Stimulated activated CD8-positive, alpha-beta memory T cell treated with anti-CD3 and anti-CD28 coated beads, Interleukin-4, amount 100 ng/mL, for 24 hours (primary cell): ENCODE measurements around the gene UQCR11.

ENCODE experiments used
- DNase-seq: peaks from one replicate; pipeline ENCODE4 v3.0.0-alpha.2; 2020; ENCODE audit warnings: low read depth

The UQCR11 gene

GRCh38 chr19:1590641-1591397, 14.4 kb downstream of the UQCR11 start:
- DNase-seq = no peak

DNA sequence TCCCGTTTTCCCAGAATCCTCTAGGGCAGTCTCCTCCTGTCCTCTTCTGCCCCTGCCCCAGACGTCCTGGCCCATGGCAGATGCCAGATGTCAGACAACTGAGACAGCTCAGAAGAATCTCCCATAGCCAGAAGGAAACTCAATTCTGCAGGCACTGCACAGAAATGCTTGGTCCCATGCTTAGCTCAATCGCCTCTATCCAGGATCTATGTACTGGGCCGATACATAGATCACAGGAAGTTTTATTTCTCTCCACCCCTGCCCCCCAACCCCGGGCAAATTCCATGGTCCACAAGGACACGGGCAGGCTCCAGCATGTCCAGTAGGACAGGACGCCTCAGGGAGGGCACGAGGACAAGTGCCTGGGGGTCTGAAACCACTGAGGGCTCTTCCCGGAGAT, 17.4 kb downstream of the UQCR11 start:
- no peak for DNase-seq

DNA sequence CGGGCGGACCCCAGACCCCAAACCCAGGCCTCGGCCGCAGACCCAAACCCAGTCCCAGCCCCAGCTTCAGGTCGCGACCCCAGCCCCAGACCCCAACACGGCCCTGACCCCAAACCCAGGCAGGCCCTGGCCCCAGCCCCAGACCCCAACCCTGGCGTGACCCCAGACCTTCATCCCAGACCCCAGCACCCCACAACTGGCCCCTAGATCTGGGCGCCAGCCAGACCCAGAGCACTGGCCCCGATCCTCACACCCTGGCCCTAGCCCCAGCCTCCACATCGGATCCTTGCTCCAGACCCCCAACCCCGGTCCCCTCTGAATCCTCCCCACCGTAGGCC, 20.1 kb downstream of the UQCR11 start:
- DNase-seq = no peak

DNA sequence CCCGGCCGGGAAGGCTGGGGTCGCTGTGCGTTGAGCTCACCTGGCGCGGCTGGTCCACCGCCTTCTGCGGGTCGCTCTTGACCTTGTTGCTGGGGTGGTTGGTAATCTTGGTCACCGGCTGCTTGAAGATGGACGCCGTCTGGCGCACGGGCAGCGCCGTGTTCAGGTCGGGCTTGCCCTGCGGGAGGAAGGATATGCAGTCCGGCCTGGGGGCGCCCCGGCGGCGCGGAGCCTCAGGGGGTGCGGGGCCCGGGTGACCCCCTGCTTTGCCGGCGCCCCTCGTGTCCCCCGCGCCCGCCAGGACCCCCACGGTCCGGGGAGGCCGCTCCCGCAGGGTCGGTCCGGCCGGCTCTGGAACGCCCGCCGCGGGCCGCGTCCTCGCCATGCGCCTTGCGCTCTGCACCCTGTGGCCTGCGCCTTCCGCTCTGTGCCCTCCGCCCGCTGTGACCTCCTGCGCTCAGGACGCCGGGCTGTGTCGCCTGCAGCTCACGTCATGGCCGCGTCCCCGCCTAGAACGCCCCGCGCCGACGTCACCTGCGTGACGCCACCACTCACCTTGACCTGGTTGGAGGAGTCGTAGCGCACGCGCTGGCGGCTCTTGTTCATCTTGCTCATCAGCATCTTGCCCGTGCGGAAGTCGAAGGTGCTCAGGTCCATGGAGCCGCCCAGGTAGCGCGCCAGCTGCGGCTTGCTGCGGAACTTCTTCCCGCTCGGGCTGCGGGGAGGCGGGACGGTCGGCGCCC, 20.6 kb downstream of the UQCR11 start:
- no peak for DNase-seq

DNA sequence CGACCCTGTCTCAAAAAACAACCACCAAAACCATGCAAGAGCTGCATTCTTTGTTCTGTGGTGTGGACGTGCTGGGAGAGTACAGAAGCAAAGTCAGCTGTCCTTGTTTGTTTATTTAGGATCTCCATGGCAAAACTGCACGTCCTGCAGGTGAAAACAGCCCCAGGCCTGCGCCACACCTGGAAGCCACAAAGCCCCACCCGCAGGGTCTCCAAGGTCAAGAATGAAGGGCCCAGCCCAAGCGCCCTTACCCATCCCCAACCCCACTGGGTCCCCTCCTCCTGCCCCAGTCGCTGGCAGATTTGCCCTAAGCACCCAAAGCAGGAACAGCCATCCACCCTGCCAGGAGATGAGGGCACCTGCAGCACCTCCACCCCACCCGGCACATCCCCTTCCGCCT, 23.1 kb downstream of the UQCR11 start:
- DNase-seq = no peak

- no peak for DNase-seq
Measured at GRCh38 chr19:1580957-1581356, 24.3 kb downstream of the UQCR11 start.

DNA sequence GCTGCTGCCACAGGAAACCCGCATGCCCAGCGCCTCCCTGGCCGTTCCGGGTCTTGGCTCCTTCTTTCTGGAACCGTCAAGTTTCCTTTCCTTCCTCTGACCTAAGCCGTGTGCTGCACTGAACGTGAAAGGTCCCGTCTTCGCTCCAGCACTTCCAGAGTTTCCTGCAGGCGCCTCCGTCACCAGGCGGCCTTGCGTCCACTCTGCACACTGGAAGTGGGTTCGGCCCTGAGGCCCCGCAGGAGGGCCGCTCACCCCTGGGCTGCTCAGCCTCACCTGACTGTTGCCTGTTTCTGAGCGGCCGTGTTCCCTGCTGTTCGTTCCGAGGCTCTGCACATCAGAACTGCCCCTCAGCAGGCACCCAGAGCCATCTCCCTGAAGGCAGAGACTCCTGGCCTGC, 24.9 kb downstream of the UQCR11 start:
- no peak for DNase-seq

GRCh38 chr19:1579222-1579621, 26.0 kb downstream of the UQCR11 start:
- no peak for DNase-seq

DNA sequence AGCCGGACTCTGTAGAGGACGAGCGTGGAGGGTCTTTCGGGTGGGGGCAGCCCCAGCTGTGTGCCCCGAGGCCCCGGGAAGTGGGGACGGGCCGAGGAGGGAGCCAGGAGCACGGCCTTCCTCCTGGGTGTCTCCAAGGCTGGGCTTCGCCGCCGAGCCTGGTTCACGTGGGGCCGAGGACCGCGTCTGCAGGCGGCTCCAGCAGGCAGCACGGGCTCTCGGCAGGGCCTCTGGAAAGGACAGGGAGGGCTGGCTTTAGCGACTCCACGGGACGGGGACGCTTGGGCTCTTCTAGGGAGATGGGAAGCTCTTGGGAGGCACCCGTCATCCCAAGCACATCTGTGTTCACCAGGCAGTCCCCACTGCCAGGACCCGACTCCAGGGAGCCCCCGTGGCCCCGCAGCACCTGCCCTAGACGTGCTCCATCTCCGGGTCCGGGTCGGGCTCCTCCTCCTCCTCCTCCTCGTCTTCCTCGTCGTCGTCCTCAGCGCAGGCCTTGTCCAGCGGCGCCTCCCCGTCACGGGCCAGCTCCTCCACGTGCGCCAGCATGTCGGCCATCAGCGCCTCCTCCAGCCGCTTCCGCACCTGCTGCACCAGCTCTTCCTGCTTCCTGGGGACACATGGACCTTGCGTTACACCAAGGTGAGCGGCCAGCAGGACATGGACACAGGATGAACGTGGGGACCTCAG, 27.2 kb downstream of the UQCR11 start:
- no peak for DNase-seq

- DNase-seq = no peak
Measured at GRCh38 chr19:1577090-1577928, 28.0 kb downstream of the UQCR11 start.

DNA sequence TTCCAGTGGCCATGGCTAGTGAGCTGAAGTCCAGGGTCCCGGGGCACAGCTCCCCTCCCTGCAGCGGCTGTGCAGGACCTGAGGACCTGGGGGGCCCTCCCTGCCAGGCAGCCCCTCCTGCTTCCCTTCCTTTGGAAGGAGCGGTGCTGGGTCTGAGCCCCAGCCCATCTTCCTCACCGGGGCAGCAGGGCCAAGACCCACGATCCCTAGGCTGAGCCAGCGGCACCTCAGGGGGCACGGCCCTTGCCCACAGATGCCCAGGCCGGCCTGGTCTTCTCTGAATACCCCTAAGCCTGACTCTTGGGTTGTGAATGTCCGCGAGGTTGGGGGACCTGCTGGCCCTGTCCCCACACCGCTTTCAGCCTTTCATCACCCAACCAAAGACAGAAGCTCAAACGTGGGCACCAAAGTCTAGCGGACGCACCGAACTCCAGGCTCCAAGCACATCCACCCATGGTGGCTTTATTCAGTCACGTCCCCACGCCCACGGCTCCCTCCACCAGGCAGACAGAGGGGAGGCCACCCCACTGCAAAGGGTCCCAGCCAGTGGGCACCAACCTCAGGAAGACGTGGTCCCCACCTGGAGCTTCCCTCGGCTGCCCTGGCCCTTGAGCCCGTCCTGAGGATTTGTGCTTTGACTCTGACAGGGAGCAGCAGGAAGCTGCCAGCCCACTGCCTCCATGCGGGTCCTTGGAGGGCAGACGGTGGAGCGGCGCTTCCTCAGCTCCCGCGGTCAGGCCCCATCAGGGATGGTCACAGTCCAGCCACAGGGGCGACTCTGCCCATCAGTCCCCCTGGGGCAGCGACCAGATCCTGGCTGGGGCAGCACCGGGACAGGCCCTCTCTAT, 28.8 kb downstream of the UQCR11 start:
- no peak for DNase-seq

- DNase-seq = no peak
Measured at GRCh38 chr19:1575323-1576241, 29.7 kb downstream of the UQCR11 start.

- no peak for DNase-seq
Measured at GRCh38 chr19:1574354-1575136, 30.7 kb downstream of the UQCR11 start.

DNA sequence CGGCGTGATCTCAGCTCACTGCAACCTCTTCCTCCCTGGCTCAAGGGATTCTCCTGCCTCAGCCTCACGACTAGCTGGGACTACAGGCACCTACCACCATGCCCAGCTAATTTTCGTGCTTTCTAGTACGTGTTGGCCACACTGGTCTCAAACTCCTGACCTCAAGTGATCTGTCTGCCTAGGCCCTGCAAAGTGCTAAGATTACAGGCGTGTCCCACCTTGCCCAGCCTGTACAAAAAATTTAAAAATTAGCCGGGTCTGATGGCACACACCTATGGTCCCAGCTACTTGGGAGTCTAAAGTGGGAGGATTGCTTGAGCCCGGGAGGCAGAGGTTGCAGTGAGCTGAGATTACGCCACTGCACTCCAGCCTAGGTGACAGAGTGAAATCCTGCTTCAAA, 32.5 kb downstream of the UQCR11 start:
- DNase-seq = no peak

DNA sequence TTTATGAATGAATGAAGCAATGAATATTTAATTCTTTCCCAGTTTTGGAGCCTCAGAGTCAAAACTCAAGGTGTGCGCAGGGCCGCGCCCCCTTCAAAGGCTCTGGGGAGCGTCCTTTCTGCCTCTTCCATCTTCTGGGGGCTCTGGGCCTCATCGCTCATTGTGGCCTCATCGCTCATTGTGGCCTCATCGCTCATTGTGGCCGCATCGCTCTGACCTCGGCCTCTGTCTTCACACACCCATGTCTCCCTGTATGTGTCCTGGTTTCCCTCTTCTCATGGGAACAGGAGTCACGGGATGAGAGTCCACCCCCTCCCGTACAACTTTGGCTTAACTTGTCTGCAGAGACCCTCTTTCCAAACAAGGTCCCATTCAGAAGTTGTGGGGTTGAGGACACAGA, 33.9 kb downstream of the UQCR11 start:
- DNase-seq = no peak

- DNase-seq = no peak
Measured at GRCh38 chr19:1570836-1571235, 34.4 kb downstream of the UQCR11 start.

- no peak for DNase-seq
Measured at GRCh38 chr19:1569997-1570396, 35.3 kb downstream of the UQCR11 start.

DNA sequence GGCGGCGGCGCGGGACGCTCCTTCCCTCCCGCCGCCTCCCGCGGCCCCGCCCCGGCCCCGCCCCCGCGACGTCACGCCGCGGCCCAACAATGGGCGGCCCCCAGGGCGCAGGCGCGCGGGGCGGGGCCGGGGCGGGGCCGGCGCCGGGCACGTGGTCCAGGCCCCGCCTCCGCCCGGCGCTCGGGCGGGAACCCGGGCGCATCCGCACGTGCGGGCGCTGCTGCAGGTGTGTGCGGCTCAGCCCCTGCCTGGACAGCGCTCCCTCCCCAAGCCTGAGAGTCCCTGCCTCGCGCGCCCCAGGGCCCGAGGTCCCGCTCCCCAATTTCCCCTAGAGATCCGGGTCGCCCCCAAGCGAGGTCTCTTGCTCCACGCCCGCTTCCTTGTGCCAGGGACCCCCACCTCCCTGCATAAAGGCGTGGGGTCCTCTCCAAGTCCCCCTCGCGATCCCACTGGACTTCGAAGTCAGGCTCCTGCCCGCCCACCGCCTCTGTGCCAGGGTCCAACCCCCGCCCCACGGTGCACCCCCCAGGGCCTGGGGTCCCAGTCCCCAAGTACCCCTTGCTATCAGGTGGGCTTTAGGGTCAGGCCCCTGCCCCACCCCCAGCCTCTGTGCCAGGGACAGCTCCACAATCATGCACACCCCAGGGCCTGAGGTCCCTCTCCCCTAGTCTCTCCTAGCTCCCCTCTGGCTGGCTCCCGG, 36.8 kb downstream of the UQCR11 start, which contains the start of gene MEX3D:
Gene MEX3D, minus strand, starts transcription at position 6 of the 700 bp plus-strand sequence. CDS start 267 bp downstream, outside the sequence.
- peak; percentile 74 for DNase-seq

DNA sequence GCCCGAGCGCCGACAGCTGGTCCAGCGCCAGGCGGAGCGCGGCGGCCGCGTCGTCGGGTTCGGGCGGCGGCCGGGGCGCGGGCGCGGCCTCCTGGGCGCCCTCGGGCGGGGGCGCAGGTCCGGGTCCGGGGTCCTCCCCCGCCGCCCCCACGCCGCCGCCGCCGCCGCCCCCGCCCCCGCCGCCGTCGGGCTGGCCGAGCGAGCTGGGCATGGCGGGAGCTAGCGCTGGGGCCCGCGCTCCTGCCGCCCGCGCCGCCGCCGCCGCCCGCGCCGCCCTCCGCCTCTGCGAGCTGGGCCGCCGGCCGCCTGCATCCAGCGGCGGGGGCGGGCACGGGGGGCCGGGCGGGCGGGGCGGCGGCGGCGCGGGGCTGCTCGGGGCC, 37.4 kb downstream of the UQCR11 start:
- DNase-seq = no peak
